Peyer's patch (tissue), 4 donors: ENCODE measurements around the gene BICC1.

ENCODE experiments used
- POLR2A ChIP-seq, 2 donors: fragments of 450-650 bp; IDR thresholded peaks; one replicate each; pipeline ENCODE4 v1.5.1; 2017; ENCODE audit warnings: antibody characterized with exemption in 2 of 2, mild to moderate bottlenecking in 2 of 2, moderate library complexity in 2 of 2
- TF ChIP-seq, protein P1 (sequence below), 6 experiments: fragments of 450-650 bp in 4 of 6; fragments of 200-600 bp in 2 of 6; sonication (generic) in 1 of 6; IDR thresholded peaks; one replicate each; pipeline ENCODE4 v1.5.1; 2017 to 2019; ENCODE audit warnings: antibody characterized with exemption in 6 of 6, mild to moderate bottlenecking in 3 of 6, moderate library complexity in 1 of 6

DNA sequence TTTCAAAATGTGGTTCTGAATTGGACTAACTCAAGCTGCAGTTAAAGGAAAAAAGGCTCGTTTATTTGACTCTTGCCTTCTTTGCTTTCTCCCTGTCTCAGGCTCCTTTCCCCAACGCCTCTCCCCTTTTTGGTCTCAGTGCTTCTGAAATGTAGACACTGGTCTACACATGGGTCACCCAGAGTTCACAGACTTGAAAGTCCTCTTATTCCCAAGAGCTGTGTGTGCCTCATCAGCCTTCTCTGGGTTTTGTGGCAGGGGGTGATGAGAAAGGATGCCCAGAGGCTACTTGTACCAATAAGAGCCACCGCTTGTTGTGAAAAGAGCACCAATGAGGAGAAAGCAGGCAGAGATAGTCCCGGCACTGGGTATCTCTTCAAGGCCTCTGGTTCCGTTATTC is 125.7 kb downstream of the BICC1 start:
- TF ChIP-seq POLR2A (IDR thresholded peaks at IDR 0.05), result no peak
- TF ChIP-seq, protein P1, sequence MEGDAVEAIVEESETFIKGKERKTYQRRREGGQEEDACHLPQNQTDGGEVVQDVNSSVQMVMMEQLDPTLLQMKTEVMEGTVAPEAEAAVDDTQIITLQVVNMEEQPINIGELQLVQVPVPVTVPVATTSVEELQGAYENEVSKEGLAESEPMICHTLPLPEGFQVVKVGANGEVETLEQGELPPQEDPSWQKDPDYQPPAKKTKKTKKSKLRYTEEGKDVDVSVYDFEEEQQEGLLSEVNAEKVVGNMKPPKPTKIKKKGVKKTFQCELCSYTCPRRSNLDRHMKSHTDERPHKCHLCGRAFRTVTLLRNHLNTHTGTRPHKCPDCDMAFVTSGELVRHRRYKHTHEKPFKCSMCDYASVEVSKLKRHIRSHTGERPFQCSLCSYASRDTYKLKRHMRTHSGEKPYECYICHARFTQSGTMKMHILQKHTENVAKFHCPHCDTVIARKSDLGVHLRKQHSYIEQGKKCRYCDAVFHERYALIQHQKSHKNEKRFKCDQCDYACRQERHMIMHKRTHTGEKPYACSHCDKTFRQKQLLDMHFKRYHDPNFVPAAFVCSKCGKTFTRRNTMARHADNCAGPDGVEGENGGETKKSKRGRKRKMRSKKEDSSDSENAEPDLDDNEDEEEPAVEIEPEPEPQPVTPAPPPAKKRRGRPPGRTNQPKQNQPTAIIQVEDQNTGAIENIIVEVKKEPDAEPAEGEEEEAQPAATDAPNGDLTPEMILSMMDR (IDR thresholded peaks at IDR 0.05), result no peak
